Measurements from ENCODE around the gene CACNA2D2. TPM values are rescaled to one million over a fixed set of nuclear protein-coding genes. Genes with fewer than 3 reads are reported as not detected.
A peak's percentile ranks its signal among the peaks of the same experiment; 100 is the strongest.

Gene CACNA2D2
- total RNA-seq, 1 experiment from 2014 or later, result 22.0 TPM

DNA sequence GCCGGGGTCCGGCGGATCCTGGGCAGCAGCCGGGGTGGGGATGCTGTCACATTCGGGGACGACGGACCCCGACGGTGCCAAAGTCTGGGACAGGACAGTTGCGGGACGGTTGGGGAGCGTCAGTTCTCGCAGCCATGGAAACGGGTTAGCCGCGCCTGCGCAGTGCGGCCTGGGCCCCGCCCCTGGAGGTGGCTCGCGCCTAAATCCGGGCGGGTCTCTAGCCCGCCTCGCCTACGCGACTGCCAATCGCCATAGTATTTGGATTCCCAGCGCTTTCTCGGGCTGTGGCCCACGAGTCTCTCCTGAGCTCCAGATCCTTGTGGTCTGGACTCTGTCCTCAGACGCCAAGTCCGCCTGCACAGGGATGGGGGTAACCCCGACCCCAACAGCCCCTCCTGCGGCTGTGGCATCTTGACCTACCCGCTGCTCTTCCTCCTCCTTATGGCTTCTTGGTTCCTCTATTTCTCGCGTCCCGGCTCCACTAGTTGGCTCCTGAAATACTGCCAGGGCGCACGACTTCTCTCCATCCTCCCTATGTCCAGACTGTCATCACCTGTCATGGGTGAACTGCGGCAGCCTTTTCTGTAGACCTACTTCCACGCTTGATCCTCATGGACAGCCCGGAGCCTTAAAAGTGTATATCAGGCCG is 157.7 kb downstream of the CACNA2D2 start, which contains the start of gene ZMYND10 (continued):
- TF ChIP-seq, protein P1, sequence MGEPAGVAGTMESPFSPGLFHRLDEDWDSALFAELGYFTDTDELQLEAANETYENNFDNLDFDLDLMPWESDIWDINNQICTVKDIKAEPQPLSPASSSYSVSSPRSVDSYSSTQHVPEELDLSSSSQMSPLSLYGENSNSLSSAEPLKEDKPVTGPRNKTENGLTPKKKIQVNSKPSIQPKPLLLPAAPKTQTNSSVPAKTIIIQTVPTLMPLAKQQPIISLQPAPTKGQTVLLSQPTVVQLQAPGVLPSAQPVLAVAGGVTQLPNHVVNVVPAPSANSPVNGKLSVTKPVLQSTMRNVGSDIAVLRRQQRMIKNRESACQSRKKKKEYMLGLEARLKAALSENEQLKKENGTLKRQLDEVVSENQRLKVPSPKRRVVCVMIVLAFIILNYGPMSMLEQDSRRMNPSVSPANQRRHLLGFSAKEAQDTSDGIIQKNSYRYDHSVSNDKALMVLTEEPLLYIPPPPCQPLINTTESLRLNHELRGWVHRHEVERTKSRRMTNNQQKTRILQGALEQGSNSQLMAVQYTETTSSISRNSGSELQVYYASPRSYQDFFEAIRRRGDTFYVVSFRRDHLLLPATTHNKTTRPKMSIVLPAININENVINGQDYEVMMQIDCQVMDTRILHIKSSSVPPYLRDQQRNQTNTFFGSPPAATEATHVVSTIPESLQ (CRISPR knock-in tag; IDR thresholded peaks at IDR 0.05), result no peak
- TF ChIP-seq ZNF263 (CRISPR knock-in tag; IDR thresholded peaks at IDR 0.05; ENCODE audit: low read depth), result no peak
- TF ChIP-seq, protein P2, sequence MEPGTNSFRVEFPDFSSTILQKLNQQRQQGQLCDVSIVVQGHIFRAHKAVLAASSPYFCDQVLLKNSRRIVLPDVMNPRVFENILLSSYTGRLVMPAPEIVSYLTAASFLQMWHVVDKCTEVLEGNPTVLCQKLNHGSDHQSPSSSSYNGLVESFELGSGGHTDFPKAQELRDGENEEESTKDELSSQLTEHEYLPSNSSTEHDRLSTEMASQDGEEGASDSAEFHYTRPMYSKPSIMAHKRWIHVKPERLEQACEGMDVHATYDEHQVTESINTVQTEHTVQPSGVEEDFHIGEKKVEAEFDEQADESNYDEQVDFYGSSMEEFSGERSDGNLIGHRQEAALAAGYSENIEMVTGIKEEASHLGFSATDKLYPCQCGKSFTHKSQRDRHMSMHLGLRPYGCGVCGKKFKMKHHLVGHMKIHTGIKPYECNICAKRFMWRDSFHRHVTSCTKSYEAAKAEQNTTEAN (CRISPR knock-in tag; IDR thresholded peaks at IDR 0.05), result no peak
- TF ChIP-seq, protein P3, sequence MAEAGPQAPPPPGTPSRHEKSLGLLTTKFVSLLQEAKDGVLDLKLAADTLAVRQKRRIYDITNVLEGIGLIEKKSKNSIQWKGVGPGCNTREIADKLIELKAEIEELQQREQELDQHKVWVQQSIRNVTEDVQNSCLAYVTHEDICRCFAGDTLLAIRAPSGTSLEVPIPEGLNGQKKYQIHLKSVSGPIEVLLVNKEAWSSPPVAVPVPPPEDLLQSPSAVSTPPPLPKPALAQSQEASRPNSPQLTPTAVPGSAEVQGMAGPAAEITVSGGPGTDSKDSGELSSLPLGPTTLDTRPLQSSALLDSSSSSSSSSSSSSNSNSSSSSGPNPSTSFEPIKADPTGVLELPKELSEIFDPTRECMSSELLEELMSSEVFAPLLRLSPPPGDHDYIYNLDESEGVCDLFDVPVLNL (CRISPR knock-in tag; IDR thresholded peaks at IDR 0.05; ENCODE audit: borderline replicate concordance, low read depth), result no peak
- TF ChIP-seq CBFB (CRISPR knock-in tag; IDR thresholded peaks at IDR 0.05; ENCODE audit: low read depth), result no peak
- TF ChIP-seq ETV6 (CRISPR knock-in tag; IDR thresholded peaks at IDR 0.05), result 0 out of 2 replicates have a peak, but pooled peaks have one; percentile 57
- TF ChIP-seq ZBTB21 (CRISPR knock-in tag; IDR thresholded peaks at IDR 0.05; ENCODE audit: borderline replicate concordance), result no peak
- 0 out of 2 replicates have a peak, but pooled peaks have one; percentile 13 for TF ChIP-seq SP1 (CRISPR knock-in tag; conservative IDR thresholded peaks at IDR 0.05)
- no peak for TF ChIP-seq SMAD4 (CRISPR knock-in tag; IDR thresholded peaks at IDR 0.05)
- TF ChIP-seq, protein P4, sequence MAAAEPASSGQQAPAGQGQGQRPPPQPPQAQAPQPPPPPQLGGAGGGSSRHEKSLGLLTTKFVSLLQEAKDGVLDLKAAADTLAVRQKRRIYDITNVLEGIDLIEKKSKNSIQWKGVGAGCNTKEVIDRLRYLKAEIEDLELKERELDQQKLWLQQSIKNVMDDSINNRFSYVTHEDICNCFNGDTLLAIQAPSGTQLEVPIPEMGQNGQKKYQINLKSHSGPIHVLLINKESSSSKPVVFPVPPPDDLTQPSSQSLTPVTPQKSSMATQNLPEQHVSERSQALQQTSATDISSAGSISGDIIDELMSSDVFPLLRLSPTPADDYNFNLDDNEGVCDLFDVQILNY (CRISPR knock-in tag; IDR thresholded peaks at IDR 0.05), result no peak; the same call in 1 of the 2 replicates
- TF ChIP-seq ZNF219 (CRISPR knock-in tag; IDR thresholded peaks at IDR 0.05; ENCODE audit: borderline replicate concordance), result no peak
- no peak for TF ChIP-seq ELF4 (CRISPR knock-in tag; IDR thresholded peaks at IDR 0.05; ENCODE audit: low read depth)
- TF ChIP-seq, protein P5, sequence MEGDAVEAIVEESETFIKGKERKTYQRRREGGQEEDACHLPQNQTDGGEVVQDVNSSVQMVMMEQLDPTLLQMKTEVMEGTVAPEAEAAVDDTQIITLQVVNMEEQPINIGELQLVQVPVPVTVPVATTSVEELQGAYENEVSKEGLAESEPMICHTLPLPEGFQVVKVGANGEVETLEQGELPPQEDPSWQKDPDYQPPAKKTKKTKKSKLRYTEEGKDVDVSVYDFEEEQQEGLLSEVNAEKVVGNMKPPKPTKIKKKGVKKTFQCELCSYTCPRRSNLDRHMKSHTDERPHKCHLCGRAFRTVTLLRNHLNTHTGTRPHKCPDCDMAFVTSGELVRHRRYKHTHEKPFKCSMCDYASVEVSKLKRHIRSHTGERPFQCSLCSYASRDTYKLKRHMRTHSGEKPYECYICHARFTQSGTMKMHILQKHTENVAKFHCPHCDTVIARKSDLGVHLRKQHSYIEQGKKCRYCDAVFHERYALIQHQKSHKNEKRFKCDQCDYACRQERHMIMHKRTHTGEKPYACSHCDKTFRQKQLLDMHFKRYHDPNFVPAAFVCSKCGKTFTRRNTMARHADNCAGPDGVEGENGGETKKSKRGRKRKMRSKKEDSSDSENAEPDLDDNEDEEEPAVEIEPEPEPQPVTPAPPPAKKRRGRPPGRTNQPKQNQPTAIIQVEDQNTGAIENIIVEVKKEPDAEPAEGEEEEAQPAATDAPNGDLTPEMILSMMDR (IDR thresholded peaks at IDR 0.05), result no peak
- TF ChIP-seq, protein P6, sequence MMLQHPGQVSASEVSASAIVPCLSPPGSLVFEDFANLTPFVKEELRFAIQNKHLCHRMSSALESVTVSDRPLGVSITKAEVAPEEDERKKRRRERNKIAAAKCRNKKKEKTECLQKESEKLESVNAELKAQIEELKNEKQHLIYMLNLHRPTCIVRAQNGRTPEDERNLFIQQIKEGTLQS (CRISPR knock-in tag; conservative IDR thresholded peaks at IDR 0.05), result no peak
- no peak for TF ChIP-seq RORB (CRISPR knock-in tag; IDR thresholded peaks at IDR 0.05)
- TF ChIP-seq TEAD1 (CRISPR knock-in tag; IDR thresholded peaks at IDR 0.05), result 0 out of 2 replicates have a peak, but pooled peaks have one; percentile 17
- TF ChIP-seq, protein P7, sequence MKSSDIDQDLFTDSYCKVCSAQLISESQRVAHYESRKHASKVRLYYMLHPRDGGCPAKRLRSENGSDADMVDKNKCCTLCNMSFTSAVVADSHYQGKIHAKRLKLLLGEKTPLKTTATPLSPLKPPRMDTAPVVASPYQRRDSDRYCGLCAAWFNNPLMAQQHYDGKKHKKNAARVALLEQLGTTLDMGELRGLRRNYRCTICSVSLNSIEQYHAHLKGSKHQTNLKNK (CRISPR knock-in tag; IDR thresholded peaks at IDR 0.05), result no peak
- 0 out of 2 replicates have a peak, but pooled peaks have one; percentile 15 for TF ChIP-seq ZNF232 (CRISPR knock-in tag; IDR thresholded peaks at IDR 0.05)
- TF ChIP-seq NFE2L1 (CRISPR knock-in tag; IDR thresholded peaks at IDR 0.05), result no peak
- no peak for TF ChIP-seq TEAD4 (CRISPR knock-in tag; IDR thresholded peaks at IDR 0.05)
- no peak for TF ChIP-seq FOXK1 (CRISPR knock-in tag; IDR thresholded peaks at IDR 0.05)
- TF ChIP-seq, protein P8, sequence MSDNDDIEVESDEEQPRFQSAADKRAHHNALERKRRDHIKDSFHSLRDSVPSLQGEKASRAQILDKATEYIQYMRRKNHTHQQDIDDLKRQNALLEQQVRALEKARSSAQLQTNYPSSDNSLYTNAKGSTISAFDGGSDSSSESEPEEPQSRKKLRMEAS (CRISPR knock-in tag; IDR thresholded peaks at IDR 0.05), result peak; percentile 53; the same call in 1 of the 2 replicates
- TF ChIP-seq ATF1 (CRISPR knock-in tag; IDR thresholded peaks at IDR 0.05), result no peak
- no peak for TF ChIP-seq MYBL2 (CRISPR knock-in tag; IDR thresholded peaks at IDR 0.05)
- no peak for TF ChIP-seq NFYB (CRISPR knock-in tag; conservative IDR thresholded peaks at IDR 0.05; ENCODE audit: low read depth)
- TF ChIP-seq NR3C1 (CRISPR knock-in tag; conservative IDR thresholded peaks at IDR 0.05; ENCODE audit: low read depth), result no peak
- TF ChIP-seq, protein P9, sequence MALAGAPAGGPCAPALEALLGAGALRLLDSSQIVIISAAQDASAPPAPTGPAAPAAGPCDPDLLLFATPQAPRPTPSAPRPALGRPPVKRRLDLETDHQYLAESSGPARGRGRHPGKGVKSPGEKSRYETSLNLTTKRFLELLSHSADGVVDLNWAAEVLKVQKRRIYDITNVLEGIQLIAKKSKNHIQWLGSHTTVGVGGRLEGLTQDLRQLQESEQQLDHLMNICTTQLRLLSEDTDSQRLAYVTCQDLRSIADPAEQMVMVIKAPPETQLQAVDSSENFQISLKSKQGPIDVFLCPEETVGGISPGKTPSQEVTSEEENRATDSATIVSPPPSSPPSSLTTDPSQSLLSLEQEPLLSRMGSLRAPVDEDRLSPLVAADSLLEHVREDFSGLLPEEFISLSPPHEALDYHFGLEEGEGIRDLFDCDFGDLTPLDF (CRISPR knock-in tag; IDR thresholded peaks at IDR 0.05), result no peak
- TF ChIP-seq ZNF317 (CRISPR knock-in tag; IDR thresholded peaks at IDR 0.05; ENCODE audit: borderline replicate concordance, low read depth), result no peak
- TF ChIP-seq, protein P10, sequence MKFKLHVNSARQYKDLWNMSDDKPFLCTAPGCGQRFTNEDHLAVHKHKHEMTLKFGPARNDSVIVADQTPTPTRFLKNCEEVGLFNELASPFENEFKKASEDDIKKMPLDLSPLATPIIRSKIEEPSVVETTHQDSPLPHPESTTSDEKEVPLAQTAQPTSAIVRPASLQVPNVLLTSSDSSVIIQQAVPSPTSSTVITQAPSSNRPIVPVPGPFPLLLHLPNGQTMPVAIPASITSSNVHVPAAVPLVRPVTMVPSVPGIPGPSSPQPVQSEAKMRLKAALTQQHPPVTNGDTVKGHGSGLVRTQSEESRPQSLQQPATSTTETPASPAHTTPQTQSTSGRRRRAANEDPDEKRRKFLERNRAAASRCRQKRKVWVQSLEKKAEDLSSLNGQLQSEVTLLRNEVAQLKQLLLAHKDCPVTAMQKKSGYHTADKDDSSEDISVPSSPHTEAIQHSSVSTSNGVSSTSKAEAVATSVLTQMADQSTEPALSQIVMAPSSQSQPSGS (CRISPR knock-in tag; IDR thresholded peaks at IDR 0.05; ENCODE audit: borderline replicate concordance, low read depth), result no peak
